IPS DF 6.9 (cell line): ENCODE measurements around the gene ARL8B.
"Not testable (repeated sequence)": the region's sequence is repeated elsewhere in the genome, so short reads cannot be mapped to it uniquely, and the experiment has no call there.

Source experiments
- DNase-seq: peaks from one replicate; pipeline ENCODE4 v3.0.0-alpha.2; 2013; ENCODE audit warnings: low read depth, low spot score
- H3K27ac ChIP-seq: one replicate; pipeline ENCODE4 v1.5.1; 2013; ENCODE audit warnings: low read length, control low read depth
- H3K27me3 ChIP-seq: 2 replicates; pipeline ENCODE4 v1.6.1; 2013; ENCODE audit warnings: mild to moderate bottlenecking, low read length; ENCODE audit not compliant: control insufficient read depth, insufficient read depth
- H3K36me3 ChIP-seq: 2 replicates; pipeline ENCODE4 v1.6.1; 2013; ENCODE audit warnings: low read length; ENCODE audit not compliant: control insufficient read depth, insufficient read depth
- H3K4me1 ChIP-seq: 2 replicates; pipeline ENCODE4 v1.6.1; 2013; ENCODE audit warnings: low read length; ENCODE audit not compliant: control insufficient read depth, insufficient read depth
- H3K4me3 ChIP-seq: 2 replicates; pipeline ENCODE4 v1.5.1; 2013; ENCODE audit warnings: mild to moderate bottlenecking, low read length
- H3K9me3 ChIP-seq: 2 replicates; pipeline ENCODE4 v1.6.1; 2013; ENCODE audit warnings: low read length, inconsistent platforms; ENCODE audit not compliant: control insufficient read depth, insufficient read depth
- WGBS: extraction: QIAGEN DNeasy Blood & Tissue Kit; methylation state at CpG from one replicate; pipeline ENCODE4 v1.1.7; 2013; ENCODE audit warnings: mixed read lengths, missing lambda C conversion rate; ENCODE audit not compliant: insufficient read length, insufficient coverage; 5-methylcytosine and 5-hydroxymethylcytosine counted together

Gene ARL8B

GRCh38 chr3:5144316-5144994, 22.4 kb downstream of the ARL8B start:
- DNase-seq = no peak
- H3K36me3 ChIP-seq = no peaks in the 10 kb centered on the region

GRCh38 chr3:5145120-5145519, 23.0 kb downstream of the ARL8B start:
- Histone ChIP-seq H3K27me3 (no peaks in the 10 kb centered on the region), H3K36me3 (no peaks in the 10 kb centered on the region), H3K4me1 (no peaks in the 10 kb centered on the region), H3K9me3 (no peaks in the 10 kb centered on the region), H3K4me3 (no peak overlapping the region), H3K27ac (no peak overlapping the region)
- DNase-seq = no peak
- no CpG with 5 or more reads among the region's 5 CpGs for WGBS

More at GRCh38 chr3:5144316-5144994, 22.4 kb downstream of the ARL8B start:
- Histone ChIP-seq H3K4me3 (no peak overlapping the region), H3K9me3 (no peaks in the 10 kb centered on the region), H3K4me1 (no peaks in the 10 kb centered on the region), H3K27ac (no peak overlapping the region), H3K27me3 (no peaks in the 10 kb centered on the region)
- no CpG with 5 or more reads among the region's 5 CpGs for WGBS

GRCh38 chr3:5147152-5147551, 25.1 kb downstream of the ARL8B start:
- WGBS = no CpG with 5 or more reads among the region's 5 CpGs
- H3K27me3 ChIP-seq, DNase-seq, H3K27ac ChIP-seq, H3K36me3 ChIP-seq, H3K4me1 ChIP-seq, H3K4me3 ChIP-seq, H3K9me3 ChIP-seq: not testable (repeated sequence)

- no peak for DNase-seq
- WGBS = no CpG with 5 or more reads among the region's 7 CpGs
- no peaks in the 10 kb centered on the region for H3K4me1 ChIP-seq
- no peak overlapping the region for H3K27ac ChIP-seq
- H3K27me3 ChIP-seq = no peaks in the 10 kb centered on the region
- H3K36me3 ChIP-seq = no peaks in the 10 kb centered on the region
- H3K9me3 ChIP-seq = no peaks in the 10 kb centered on the region
- H3K4me3 ChIP-seq = no peak overlapping the region
These were observed 27.3 kb downstream of the ARL8B start for GRCh38 chr3:5149306-5149880.

- H3K9me3 ChIP-seq = no peaks in the 10 kb centered on the region
- no peak overlapping the region for H3K27ac ChIP-seq
- no peaks in the 10 kb centered on the region for H3K4me1 ChIP-seq
- no peak overlapping the region for H3K4me3 ChIP-seq
- no peak for DNase-seq
- no CpG with 5 or more reads among the region's 6 CpGs for WGBS
- H3K36me3 ChIP-seq = no peaks in the 10 kb centered on the region
- no peaks in the 10 kb centered on the region for H3K27me3 ChIP-seq
These were observed 29.5 kb downstream of the ARL8B start for GRCh38 chr3:5151586-5151985.

- H3K36me3 ChIP-seq = no peaks in the 10 kb centered on the region
- WGBS = no CpG with 5 or more reads among the region's 4 CpGs
- H3K27ac ChIP-seq = no peak overlapping the region
- no peaks in the 10 kb centered on the region for H3K9me3 ChIP-seq
- no peaks in the 10 kb centered on the region for H3K4me1 ChIP-seq
- H3K27me3 ChIP-seq = no peaks in the 10 kb centered on the region
- no peak overlapping the region for H3K4me3 ChIP-seq
- DNase-seq = no peak
These were observed 31.0 kb downstream of the ARL8B start for GRCh38 chr3:5153074-5153473.

GRCh38 chr3:5155241-5155640, 33.1 kb downstream of the ARL8B start:
- Histone ChIP-seq H3K4me3 (no peak overlapping the region), H3K27me3 (no peaks in the 10 kb centered on the region), H3K36me3 (no peaks in the 10 kb centered on the region), H3K27ac (no peak overlapping the region), H3K4me1 (no peaks in the 10 kb centered on the region), H3K9me3 (no peaks in the 10 kb centered on the region)
- DNase-seq = no peak

- Histone ChIP-seq H3K27me3 (no peaks in the 10 kb centered on the region), H3K27ac (no peak overlapping the region), H3K4me3 (no peak overlapping the region), H3K36me3 (no peaks in the 10 kb centered on the region), H3K4me1 (peaks cover 4% of the 10 kb centered on the region; the same call in 1 of the 2 replicates), H3K9me3 (no peaks in the 10 kb centered on the region)
- no CpG with 5 or more reads among the region's 3 CpGs for WGBS
- DNase-seq = no peak
These were observed 38.2 kb downstream of the ARL8B start for GRCh38 chr3:5160321-5160720.

- Histone ChIP-seq H3K4me3 (no peak overlapping the region), H3K27me3 (no peaks in the 10 kb centered on the region), H3K9me3 (no peaks in the 10 kb centered on the region), H3K27ac (no peak overlapping the region), H3K36me3 (no peaks in the 10 kb centered on the region), H3K4me1 (peaks cover 4% of the 10 kb centered on the region)
- DNase-seq = no peak
- no CpG with 5 or more reads among the region's 4 CpGs for WGBS
These were observed 39.1 kb downstream of the ARL8B start for GRCh38 chr3:5160940-5161858.

GRCh38 chr3:5162102-5162501, 40.0 kb downstream of the ARL8B start:
- no CpG with 5 or more reads among the region's 1 CpG for WGBS
- no peak overlapping the region for H3K27ac ChIP-seq

More at GRCh38 chr3:5162102-5162501, 40.0 kb downstream of the ARL8B start:
- Histone ChIP-seq H3K9me3 (no peaks in the 10 kb centered on the region), H3K36me3 (no peaks in the 10 kb centered on the region), H3K4me3 (no peak overlapping the region), H3K27me3 (no peaks in the 10 kb centered on the region), H3K4me1 (peaks cover 6% of the 10 kb centered on the region)
- no peak for DNase-seq
